Measurements from ENCODE around the gene BCL2L11.
A peak's percentile ranks its signal among the peaks of the same experiment; 100 is the strongest.

Gene BCL2L11

DNA sequence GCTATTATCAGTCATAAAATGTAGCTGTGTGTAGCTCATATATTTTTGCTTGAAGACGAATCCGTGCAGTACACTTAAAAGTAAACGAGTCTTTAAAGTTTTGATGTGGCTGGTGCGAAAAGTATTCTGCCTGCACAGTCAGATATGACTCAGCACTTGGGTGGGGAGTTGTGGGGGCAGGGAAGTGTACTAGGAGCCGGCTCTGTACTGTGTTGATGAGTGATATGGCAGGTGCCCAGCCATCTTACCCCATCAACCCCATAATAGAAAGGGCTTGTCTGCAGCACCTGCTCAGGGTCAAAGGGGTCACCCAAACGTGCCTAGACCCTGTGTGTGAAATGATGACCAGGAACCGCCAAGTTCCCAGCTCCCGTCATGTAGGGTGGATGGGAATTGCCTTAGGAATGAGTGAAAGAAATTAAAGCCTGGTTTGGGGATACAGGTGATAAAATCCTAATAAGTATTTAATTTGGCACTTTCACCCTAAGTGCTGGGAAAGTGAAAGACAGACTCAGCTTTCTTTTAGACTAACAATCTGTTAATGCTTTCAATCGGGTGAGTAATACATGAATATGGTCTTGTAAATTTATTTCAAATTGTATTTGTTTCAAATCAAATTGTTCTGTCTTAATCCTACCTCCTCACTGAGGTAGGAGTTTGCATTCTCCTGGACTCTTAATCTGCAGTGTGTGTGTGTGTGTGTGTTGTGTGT is 48.0 kb downstream of the BCL2L11 start:
- DNase-seq (ENCODE audit: low read depth): peak; percentile 87
- H3K4me3 ChIP-seq (ENCODE audit: low read length): no peak overlapping the region
- no peak for TF ChIP-seq CTCF (IDR thresholded peaks at IDR 0.05; ENCODE audit: insufficient read depth, low read depth, low read length, missing control alignments)

- TF ChIP-seq CTCF (IDR thresholded peaks at IDR 0.05; ENCODE audit: insufficient read depth, low read depth, low read length, missing control alignments): no peak
- no peak overlapping the region for H3K4me3 ChIP-seq (ENCODE audit: low read length)
- DNase-seq (ENCODE audit: low read depth): no peak
Observed at GRCh38 chr2:111169268-111169667, 48.6 kb downstream of the BCL2L11 start.

DNA sequence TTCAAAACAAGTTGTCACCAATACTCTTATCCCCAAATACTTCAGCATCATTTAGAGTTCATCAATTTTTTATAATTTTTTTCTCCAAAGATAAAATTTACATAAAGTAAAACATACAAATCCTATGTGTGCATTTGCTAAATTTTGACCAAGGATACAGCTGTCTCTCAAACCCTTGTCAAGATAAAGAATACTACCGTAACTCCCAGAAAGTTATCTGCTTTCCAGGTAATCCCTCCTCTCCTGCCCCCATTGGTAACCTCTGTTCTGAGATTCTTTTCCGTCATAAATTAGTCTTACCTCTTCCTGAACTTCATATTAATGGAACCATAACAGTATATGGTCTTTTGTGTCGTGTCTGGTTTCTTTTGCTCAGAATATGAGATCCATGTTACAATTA is 49.2 kb downstream of the BCL2L11 start:
- H3K4me3 ChIP-seq (ENCODE audit: low read length): no peak overlapping the region
- TF ChIP-seq CTCF (IDR thresholded peaks at IDR 0.05; ENCODE audit: insufficient read depth, low read depth, low read length, missing control alignments): no peak
- DNase-seq (ENCODE audit: low read depth): no peak

GRCh38 chr2:111171337-111171930 is 50.7 kb downstream of the BCL2L11 start:
- no peak overlapping the region for H3K4me3 ChIP-seq (ENCODE audit: low read length)
- DNase-seq (ENCODE audit: low read depth): peak; percentile 64
- no peak for TF ChIP-seq CTCF (IDR thresholded peaks at IDR 0.05; ENCODE audit: insufficient read depth, low read depth, low read length, missing control alignments)

DNA sequence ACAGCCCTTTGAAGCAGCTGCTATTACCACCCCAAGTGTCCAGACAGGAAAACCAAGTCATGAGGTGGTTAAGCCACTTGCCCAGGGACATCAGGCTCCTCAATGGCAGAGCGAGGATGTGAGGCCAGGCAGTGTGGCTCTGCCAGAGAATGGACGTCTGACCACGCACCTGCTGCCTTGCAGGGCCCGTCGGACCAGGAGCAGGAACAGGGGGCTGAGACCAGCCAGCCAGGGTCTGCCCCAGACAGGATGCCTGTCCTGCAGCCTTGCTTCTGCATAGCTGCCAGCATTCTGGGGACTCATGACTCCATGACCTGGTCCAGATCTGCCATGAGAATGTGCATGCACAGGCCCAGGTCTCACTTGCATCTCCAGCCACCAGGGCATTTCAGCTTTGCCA is 52.0 kb downstream of the BCL2L11 start:
- no peak overlapping the region for H3K4me3 ChIP-seq (ENCODE audit: low read length)
- TF ChIP-seq CTCF (IDR thresholded peaks at IDR 0.05; ENCODE audit: insufficient read depth, low read depth, low read length, missing control alignments): no peak
- DNase-seq (ENCODE audit: low read depth): no peak

DNA sequence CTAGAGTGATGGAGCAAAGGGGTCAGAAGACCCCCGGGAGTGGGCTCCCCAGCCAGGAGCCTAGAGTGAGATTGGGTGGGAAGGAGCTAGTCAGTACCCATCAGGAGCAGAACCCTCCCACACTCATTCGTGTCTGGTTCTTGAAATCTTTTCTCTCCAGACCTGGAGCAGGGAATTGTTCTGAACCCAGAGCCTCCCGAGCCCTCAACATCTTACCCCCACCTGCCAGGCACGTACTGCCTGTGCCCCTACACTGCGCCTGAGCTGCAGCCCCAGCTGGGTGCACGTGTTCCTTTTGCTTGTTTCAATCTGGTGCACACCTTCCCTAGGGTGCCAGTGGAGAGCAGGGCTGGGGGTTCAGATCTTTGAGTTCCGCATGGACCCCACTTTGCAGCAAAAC is 52.6 kb downstream of the BCL2L11 start:
- TF ChIP-seq CTCF (IDR thresholded peaks at IDR 0.05; ENCODE audit: insufficient read depth, low read depth, low read length, missing control alignments): no peak
- no peak overlapping the region for H3K4me3 ChIP-seq (ENCODE audit: low read length)
- no peak for DNase-seq (ENCODE audit: low read depth)

- no peak for TF ChIP-seq CTCF (IDR thresholded peaks at IDR 0.05; ENCODE audit: insufficient read depth, low read depth, low read length, missing control alignments)
- no peak overlapping the region for H3K4me3 ChIP-seq (ENCODE audit: low read length)
- DNase-seq (ENCODE audit: low read depth): no peak
Observed at GRCh38 chr2:111173856-111174255, 53.1 kb downstream of the BCL2L11 start.
